Measurements from ENCODE around the gene TNPO3.
"Not testable (repeated sequence)": the region's sequence is repeated elsewhere in the genome, so short reads cannot be mapped to it uniquely, and the experiment has no call there.

The TNPO3 gene

DNA sequence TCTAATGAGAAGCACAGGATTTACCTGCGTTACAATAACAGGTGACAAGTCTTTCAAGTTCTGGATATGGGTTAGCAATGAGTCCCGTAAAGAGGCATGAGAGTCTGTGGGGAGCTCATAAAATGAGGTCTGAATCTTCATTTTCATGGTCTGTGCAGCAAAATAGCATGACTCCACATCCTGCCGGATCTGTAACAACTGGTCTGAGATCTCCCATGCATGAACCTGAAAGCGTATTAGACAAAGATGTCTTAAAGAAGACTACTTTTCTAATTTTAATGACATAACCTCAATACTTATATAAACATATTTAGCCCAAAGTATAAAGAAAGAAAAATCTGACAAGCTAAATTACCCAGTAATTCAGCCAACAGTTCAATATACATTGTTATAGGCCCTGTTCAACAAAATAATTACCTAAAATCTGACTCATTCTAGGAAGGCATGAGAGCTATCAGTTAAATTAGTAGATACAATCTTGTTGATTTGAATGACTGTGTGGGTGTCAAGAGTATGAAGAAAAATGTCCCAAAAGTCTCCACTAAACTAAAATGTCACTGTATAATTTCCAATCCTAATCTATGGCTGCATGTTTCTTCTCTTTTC lies 36.9 kb downstream of the TNPO3 start:
- in situ Hi-C loops (cut with HindIII; ENCODE audit: low sequenced_read_pairs), result no loop called here

DNA sequence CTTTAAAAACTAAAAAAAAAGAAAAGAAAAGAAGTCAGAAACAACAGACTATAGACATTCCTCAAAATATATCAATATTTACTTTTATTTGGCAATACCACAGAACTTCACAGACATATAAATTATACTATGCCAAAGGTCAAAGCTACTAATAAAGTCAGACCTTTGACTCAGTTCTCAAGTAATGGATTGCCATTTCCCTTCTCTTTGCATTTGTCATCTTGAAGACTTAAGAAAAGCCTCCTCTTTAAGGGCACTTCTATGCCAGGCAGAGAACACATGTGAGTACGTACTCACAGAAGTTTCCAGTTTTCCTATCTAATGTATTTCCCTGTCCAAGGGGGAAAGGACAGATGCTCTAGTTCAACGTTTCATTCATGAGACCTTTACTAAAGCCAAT lies 37.6 kb downstream of the TNPO3 start:
- in situ Hi-C loops (cut with HindIII; ENCODE audit: low sequenced_read_pairs), result no loop called here

DNA sequence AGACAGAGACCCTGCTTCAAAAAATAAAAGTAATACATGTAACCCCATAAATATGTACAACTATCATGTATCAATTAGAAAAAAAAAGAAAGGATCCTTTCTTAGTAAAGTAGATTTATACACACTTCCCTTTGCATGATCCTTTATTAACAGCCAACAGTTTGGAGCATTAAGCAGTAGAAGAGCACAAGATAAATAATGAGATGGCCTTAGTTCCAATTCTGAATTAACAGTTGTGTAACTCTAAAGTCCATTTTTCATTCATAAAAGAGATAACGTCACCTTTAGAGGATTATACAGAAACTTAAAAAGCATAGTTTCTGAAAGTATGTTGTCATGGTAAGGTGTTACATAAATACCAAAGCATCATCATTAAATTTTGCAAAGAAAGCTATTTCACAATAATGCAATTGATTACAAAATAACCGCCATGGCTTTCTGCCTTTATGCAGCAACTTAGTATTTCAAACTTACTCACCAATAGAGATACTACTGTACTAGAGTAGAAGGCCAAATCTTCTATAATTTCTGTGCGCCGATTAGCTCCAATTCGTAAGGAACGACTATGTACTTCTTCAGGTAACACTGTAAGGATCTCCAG lies 40.3 kb downstream of the TNPO3 start:
- in situ Hi-C loops (cut with HindIII; ENCODE audit: low sequenced_read_pairs), result no loop called here

DNA sequence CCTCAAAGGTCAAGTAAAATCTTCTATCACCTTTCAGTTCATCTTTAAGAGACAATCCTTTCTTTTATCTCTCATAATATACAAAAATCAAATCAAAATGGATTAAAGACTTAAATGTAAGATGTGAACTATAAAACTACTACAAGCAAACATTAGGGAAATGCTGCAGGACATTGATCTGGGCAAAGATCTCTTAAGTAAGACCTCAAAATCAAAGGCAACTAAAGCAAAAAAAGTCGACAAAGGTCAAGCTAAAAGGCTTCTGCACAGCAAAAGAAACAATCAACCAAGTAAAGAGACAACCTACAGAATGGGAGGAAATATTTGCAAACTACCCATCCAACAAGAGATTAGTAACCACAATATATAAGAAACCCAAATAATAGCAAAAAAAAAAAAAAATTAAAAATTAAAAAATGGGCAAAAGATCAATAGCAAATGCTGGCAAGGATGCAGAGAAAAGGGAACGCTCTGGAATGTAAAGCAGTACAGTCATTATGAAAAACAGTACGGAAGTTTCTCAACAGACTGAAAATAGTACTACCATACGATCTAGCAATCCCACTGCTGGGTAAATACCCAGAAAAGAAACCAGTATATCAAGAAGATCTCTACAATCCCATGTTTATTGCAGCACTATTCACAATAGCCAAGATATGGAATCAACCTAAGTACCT lies 41.7 kb downstream of the TNPO3 start:
- in situ Hi-C loops (cut with HindIII; ENCODE audit: low sequenced_read_pairs), result no loop called here

DNA sequence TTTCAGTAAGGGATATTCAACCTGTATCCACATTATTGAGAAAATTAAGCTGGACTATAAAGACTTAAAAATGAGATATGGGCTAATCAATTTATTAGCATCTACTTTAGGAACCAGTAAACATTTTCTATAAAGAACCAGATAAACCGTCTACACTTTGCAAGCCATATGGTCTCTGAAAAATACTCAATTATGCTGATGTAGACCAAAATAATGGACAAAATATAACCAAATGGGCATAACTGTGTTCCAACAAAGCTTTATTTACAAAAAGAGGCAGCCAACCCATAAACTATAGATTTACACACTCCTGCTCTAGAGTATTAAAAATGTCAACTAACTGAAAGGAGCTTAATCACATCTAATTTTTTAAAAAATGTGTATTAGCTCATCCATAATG lies 42.3 kb downstream of the TNPO3 start:
- in situ Hi-C loops (cut with HindIII; ENCODE audit: low sequenced_read_pairs), result no loop called here

DNA sequence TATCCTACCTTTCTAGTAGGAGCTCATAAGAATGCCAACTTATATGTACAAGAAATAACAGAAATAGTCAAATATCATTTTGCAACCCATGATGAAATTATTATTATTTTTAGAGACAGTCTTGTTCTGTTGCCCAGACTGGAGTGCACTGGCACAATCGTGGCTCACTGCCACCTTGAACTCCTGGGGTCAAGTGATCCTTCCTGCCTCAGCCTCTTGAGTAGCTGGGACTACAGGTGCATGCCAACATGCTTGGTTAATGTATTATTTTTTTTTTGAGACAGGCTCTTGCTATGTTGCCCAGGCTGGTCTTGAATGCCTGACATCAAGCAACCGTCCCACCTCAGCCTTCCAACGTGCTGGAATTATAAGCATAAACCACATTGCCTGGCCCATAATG lies 44.8 kb downstream of the TNPO3 start:
- in situ Hi-C loops (cut with HindIII; ENCODE audit: low sequenced_read_pairs), result no loop called here

DNA sequence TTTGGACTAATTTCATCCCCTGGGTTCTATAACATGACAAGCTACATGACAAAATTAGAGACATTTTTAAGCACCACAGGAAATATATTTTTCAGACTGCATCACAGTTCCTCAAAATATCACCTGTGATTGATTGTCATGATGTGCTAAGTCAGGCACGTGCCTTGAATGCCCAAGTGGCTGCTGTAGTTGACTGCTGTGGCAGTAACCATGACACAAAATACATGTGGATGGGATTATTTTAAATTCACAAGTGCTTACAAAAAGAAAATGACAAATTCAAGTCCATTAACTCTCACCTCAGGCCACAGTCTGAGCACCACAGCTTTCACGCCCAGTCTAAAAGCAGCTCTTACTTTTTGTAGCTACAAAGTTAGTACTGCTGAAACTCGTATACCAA lies 45.5 kb downstream of the TNPO3 start:
- in situ Hi-C loops (cut with HindIII; ENCODE audit: low sequenced_read_pairs), result no loop called here

DNA sequence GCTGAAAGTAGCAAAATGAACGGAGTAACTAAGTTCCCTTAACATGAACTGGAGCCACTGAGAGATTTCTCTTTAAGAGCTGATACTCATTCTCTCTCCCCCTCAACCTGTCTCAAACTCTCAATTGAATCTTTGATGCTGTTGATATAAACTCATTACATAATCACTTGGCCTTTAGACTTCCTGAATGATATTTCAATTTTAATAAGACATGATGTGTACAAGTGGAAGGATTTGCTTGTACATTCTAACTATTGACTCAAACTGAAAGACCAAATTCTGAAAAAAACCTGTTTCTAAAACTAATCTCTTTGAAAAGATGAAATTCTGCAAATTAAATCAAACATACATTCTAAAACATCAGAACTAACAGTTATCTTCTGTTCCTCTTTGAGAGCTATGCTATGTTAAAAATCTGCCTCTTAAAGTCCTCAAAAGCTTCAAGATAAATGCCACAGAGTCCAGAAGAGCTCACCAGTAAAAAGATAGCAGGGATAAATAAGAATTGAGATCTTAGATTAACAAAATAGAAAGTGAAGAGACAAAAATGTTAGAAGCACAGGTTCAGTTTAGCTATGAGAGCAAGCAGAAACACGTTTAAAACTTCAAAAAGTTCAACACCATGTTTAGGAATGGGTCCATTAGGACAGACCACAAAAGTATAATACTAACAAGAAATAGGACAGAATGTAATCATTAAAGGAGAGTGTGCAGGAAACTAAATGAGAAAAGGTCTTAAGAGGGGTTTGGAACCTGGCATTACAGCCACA lies 46.1 kb downstream of the TNPO3 start:
- in situ Hi-C loops (cut with HindIII; ENCODE audit: low sequenced_read_pairs), result no loop called here

DNA sequence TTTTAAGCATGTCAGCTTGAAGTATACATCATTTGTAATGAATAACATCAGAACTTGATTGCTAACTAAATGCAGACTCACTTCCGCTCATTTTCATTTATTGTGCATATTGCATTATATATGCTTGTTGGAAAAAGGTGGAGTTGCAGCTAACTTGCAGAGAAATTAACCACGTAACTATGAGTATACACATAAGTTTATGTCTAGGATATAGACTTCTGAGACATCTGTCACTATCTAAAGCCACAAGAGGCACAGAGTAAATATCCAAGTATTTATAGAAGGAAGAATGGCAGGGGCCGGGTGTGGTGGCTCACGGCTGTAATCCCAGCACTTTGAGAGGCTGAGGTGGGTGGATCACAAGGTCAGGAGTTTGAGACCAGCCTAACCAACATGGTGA lies 47.3 kb downstream of the TNPO3 start:
- in situ Hi-C loops (cut with HindIII; ENCODE audit: low sequenced_read_pairs), result no loop called here

DNA sequence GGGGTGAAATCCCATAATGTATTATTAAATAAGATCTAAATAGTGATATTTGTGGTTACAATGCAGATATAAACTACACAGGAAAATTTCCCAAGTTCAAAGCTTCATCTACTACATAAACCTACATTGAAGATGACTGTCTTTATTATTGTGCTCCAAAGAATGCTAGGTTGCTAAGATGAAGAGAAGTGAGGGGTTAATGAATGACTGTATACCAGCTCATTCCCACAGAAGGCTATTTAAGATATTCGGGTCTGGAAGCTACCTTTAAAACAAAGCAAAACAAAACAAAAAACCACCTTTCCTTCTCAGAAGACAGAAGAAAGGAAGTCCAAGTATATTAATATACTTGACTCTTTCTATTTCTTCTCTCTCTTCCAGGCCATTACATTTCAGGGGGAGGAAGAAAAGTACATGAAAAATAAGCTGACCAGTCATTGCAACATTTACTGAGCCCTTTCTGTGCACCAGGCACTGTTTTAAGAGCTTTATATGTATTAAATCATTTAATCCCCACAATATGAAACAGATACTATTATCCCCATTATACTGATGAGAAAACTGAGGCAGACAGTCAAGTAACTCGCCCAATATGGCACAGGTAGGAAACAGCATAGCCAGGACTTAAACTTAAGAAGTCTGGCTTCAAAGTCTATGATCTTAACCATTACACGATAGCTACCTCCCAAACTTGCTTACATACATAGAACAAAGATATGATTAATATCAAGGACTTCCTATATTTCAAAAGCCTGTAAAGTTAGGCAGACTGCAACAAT lies 48.1 kb downstream of the TNPO3 start:
- in situ Hi-C loops (cut with HindIII; ENCODE audit: low sequenced_read_pairs), result no loop called here

DNA sequence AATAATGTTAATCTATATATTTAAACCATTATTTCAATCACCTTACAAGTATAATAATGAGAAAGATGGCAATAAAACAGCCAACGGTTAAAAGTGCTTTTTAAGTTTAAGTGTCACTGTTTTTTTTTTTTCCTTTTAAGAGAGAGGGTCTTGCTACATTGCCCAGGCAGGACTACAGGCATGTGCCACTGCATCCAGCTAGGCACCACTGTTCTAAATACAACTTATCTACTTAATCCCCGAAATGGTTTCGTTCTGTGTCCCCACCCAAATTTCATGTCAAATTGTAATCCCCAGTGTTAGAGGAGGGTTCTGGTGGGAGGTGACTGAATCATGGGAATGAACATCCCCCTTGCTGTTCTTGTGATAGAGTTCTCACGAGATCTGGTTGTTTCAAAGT lies 49.7 kb downstream of the TNPO3 start:
- in situ Hi-C loops (cut with HindIII; ENCODE audit: low sequenced_read_pairs), result no loop called here

DNA sequence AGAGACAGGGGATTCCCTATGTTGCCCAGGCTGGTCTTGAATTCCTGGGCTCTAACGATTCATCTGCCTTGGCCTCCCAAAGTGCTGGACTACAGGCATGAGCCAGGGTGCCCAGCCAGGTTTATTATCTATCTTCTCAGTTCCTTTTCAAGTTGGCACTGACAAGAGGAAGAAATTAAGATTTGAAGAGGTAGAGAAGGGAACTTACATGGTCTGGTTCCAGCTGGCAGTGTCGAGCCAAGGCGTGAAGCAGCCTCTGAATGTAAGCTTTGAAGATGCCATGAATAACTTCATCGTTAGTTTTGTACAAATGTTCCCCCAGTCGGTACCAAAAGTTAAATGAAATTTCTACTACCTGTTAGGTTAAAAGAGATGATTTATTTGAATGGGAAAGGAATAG lies 57.7 kb downstream of the TNPO3 start:
- in situ Hi-C loops (cut with HindIII; ENCODE audit: low sequenced_read_pairs), result no loop called here

DNA sequence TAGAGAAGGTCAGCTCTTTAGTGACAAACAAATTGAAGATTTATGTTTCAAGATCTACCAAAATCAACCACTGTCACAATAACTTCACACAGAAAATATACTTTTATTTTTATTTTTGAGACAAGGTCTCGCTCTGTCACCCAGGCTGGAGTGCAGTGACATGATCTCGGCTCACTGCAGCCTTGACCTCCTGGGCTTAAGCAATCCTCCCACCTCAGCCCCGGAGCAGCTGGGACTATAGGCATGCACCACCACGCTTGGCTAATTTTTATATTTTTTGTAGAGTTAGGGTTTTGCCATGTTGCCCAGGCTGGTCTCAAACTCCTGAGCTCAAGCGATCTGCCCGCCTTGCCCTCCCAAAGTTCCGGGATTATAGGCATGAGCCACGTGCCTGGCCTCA lies 60.4 kb downstream of the TNPO3 start:
- in situ Hi-C loops (cut with HindIII; ENCODE audit: low sequenced_read_pairs), result not testable (repeated sequence)

DNA sequence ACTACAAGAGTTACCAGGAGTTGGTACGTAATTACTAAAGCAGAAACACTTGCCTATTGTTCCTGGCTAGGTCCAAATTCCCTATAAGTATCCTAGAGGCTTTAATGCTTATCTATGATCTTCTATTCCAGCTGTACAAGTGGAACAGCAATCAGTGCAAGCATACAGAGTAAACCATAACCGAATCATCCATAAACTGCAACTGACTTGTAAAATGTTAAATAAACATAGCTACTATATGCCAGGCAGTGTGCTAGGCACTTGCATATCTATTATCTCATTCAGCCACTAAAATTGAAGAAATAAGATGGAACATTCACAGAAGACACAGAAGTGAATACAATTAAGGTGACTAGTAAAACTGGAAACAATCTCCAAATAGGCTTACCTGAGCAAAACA lies 61.5 kb downstream of the TNPO3 start:
- in situ Hi-C loops (cut with HindIII; ENCODE audit: low sequenced_read_pairs), result no loop called here

DNA sequence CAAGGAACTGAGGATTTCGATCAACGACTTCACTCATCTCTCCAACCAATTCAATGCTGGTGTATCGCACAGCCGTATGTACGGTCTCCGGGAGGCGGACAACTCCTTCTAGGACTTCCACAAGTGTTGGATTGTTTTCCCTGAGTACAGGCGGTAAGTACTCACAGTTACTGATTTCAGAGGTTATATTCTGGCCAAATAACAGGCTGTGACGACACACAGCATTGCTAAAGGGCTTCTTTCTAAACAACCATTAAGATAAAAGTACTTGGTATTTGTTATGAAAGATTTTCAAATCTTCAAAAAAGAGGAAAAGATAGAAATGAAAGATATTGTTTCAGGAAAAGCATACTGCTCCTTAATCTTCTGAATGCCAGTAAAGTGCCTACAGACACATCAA lies 65.0 kb downstream of the TNPO3 start:
- in situ Hi-C loops (cut with HindIII; ENCODE audit: low sequenced_read_pairs), result no loop called here

DNA sequence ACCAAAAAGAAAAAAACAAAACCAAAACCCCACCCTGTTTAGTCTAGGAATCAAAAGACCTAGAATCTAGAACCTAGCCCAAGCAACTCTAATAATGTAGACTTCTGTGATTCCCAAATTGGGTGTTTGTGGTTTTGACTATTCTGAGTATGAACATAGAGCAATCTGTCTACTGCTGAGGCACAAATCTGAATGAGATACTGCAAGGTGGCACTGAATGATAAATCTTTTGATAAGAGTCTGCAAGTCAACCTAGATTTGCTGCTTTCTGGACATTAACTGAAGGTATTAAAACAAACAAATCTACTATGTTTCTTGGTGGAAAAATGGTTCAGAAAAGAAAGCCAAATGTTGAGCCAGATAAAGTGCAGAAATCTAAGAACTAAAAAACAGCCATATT lies 66.5 kb downstream of the TNPO3 start:
- in situ Hi-C loops (cut with HindIII; ENCODE audit: low sequenced_read_pairs), result no loop called here

DNA sequence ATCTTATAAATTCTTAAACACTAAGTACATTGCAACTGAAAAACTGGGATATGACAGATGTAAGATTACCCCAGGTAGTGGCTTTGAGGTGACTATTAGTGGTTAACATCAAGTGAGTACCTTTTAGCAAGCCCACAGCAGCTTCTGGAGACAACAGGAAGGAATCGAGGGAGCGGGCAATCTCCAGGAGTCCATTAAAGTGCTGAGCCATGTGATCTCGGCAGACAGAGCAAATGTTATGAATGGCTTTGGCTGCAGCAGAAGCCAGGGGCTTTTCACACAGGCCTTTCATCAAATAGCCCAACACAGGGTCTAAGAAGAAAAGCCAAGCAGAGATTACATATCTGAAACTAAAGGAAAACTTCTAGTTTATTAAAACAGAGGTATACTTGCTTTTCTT lies 68.3 kb downstream of the TNPO3 start:
- in situ Hi-C loops (cut with HindIII; ENCODE audit: low sequenced_read_pairs), result no loop called here

DNA sequence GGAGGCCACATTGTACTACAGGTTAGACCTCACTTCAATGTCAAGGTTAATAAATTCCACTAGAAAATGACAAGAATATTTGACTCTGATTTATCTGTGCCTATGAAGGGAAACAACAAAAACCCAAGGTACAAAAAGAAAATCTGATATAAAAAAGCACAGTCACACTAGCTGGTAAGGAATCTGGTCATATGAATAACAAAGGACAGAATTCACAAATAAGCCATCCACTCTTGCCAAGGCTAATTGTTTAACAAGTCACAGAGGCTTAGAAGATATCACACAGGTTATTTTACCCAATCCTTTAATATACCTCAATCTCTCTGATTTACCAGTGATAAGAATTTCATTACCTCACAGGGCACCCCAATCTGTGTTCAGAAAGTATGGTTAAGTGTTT lies 69.3 kb downstream of the TNPO3 start:
- in situ Hi-C loops (cut with HindIII; ENCODE audit: low sequenced_read_pairs), result no loop called here

DNA sequence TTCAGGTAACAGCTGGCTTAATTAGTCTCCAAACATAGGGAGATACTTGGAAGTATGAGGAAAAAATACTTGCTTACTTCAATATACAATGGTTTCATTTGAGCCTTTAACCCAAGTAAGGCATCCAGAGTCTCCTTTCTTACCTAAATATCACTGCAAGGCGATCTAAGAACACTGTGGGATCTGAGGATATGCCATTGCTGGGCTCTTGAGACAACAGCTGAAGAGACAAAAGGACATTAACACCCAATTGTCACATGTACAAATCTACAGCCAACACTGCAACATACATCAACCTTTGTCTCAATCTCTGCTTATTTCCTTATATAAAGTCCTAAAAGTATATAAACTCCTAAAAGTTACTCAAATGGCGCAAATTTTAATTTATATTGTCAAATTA lies 72.8 kb downstream of the TNPO3 start:
- in situ Hi-C loops (cut with HindIII; ENCODE audit: low sequenced_read_pairs), result no loop called here

DNA sequence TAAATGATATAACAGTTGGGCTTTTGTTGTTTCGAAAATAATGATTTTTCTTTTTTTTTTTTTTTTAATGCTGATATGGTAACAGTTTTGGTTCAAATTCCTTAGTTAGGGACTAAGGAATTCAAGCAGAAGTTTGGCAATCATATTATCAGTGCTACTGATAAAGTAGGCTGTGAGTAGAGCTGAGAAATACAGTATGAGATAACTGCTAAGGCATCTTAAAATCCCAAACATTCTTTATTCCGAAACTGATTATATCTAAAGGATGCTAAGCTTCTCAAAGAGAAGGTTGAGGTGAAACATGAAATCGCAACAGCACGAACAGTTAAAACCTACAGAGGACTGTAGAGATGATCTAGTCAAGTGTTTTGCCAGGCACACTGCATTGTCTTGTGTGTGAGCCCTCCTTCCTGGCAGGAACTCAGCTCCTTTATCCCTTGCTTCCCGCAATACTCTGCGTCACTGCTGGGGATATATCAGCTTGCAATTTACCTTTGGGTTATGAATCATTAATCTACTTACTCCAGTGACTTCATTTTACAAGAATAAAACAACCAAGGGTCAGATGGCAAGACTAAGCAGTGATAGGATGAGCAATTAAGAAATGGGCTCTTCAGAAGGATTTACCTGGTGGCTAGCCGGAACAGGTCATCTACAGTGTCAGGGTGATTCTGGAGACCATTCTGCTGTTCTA lies 80.5 kb downstream of the TNPO3 start:
- in situ Hi-C loops (cut with HindIII; ENCODE audit: low sequenced_read_pairs), result no loop called here

DNA sequence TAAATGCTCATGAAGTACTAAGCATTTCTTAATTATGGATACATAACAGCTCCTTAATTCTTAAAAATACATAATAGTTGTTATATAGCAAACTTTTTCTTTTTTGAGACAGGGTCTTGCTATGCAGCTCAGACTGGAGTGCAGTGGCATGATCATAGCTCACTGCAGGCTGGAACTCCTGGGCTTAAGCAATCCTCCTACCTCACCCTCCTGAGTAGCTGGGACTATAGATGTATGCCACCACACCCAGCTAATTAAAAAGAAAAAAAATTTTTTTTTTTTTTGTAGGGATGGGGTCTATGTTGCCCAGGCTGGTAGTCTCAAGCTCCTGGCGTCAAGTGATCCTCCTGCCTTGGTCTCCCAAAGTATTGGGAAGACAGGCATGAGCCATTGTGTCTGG lies 86.3 kb downstream of the TNPO3 start:
- in situ Hi-C loops (cut with HindIII; ENCODE audit: low sequenced_read_pairs), result no loop called here
